Activated B cell treated with CpG ODN at 0.5 μM for 24 hours (primary cell): Measurements from ENCODE around the gene SPX. TPM values are rescaled to one million over a fixed set of nuclear protein-coding genes. Genes with fewer than 3 reads are reported as not detected.

Experiments used
- ATAC-seq: fragments of 200-7000 bp; cut with Tn5 transposase; one replicate; pipeline ENCODE4 v1.10.0; 2021; ENCODE audit warnings: low read depth, mild to moderate bottlenecking, moderate library complexity
- CTCF ChIA-PET: fragments of 350-600 bp; sonication (Branson Sonifier 250); formaldehyde crosslinking; loops from one replicate; lab custom pipeline; 2021; ENCODE audit warnings: antibody characterized with exemption; lab: Charles Lee
- POLR2A ChIA-PET: fragments of 350-600 bp; sonication (Branson Sonifier 250); formaldehyde crosslinking; loops from one replicate; lab custom pipeline; 2021; ENCODE audit warnings: antibody characterized with exemption; lab: Charles Lee
- DNase-seq: peaks from one replicate; pipeline ENCODE4 v3.0.0; 2022
- H3K27ac Mint-ChIP-seq: one replicate; pipeline ENCODE4 v1.8.0; 2020; ENCODE audit warnings: mixed read lengths
- H3K27me3 Mint-ChIP-seq: one replicate; pipeline ENCODE4 v1.8.0; 2021; ENCODE audit warnings: mixed read lengths
- H3K36me3 Mint-ChIP-seq: one replicate; pipeline ENCODE4 v1.8.0; 2021; ENCODE audit warnings: low read depth, mixed read lengths
- H3K4me1 Mint-ChIP-seq: one replicate; pipeline ENCODE4 v1.8.0; 2021; ENCODE audit warnings: mixed read lengths
- H3K4me3 Mint-ChIP-seq: one replicate; pipeline ENCODE4 v1.8.0; 2020; ENCODE audit warnings: mild to moderate bottlenecking, mixed read lengths
- H3K9me3 Mint-ChIP-seq: one replicate; pipeline ENCODE4 v1.8.0; 2020; ENCODE audit warnings: mixed read lengths
- intact Hi-C: fragments of 100-400 bp; cut with micrococcal nuclease; formaldehyde crosslinking; loops from one replicate; pipeline ENCODE4 v1.15.1; 2024
- total RNA-seq: library from RNA; stranded (reverse); gene quantifications from 2 replicates; pipeline ENCODE4 v1.2.3, GENCODE V29; 2022
- TF ChIP-seq, protein P1 (sequence below): fragments of 200-600 bp; IDR thresholded peaks from one replicate; pipeline ENCODE4 v1.8.0; 2022; ENCODE audit warnings: antibody characterized with exemption, mild to moderate bottlenecking

Gene SPX
- total RNA-seq, 1 donor from 2014 or later, result 0.18 TPM

DNA sequence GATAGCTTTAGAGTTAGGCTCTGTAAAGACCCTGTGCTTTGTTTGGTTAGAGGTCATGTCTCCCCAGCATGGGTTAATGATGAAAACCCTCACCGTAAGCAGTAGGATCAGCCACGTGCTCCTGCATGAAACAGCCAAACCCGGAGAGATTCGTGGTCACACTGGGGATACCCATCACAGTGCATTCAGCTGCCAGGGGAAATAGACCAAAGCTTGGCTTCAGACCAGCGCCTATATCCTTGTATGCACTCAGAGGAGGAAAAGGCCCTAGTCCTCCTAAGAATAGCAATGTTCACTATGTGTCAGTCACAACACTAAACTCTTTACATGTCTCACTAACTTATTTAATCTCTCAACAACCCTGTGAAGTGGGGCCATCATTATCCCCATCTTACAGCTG is 16.3 kb downstream of the SPX start:
- Mint-ChIP-seq H3K4me3 (no peak overlapping the region), H3K27ac (no peak overlapping the region), H3K4me1 (no peaks in the 10 kb centered on the region), H3K27me3 (peaks cover 10% of the 10 kb centered on the region), H3K36me3 (no peaks in the 10 kb centered on the region), H3K9me3 (no peaks in the 10 kb centered on the region)
- TF ChIP-seq, protein P1, sequence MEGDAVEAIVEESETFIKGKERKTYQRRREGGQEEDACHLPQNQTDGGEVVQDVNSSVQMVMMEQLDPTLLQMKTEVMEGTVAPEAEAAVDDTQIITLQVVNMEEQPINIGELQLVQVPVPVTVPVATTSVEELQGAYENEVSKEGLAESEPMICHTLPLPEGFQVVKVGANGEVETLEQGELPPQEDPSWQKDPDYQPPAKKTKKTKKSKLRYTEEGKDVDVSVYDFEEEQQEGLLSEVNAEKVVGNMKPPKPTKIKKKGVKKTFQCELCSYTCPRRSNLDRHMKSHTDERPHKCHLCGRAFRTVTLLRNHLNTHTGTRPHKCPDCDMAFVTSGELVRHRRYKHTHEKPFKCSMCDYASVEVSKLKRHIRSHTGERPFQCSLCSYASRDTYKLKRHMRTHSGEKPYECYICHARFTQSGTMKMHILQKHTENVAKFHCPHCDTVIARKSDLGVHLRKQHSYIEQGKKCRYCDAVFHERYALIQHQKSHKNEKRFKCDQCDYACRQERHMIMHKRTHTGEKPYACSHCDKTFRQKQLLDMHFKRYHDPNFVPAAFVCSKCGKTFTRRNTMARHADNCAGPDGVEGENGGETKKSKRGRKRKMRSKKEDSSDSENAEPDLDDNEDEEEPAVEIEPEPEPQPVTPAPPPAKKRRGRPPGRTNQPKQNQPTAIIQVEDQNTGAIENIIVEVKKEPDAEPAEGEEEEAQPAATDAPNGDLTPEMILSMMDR, result no peak
- ChIA-PET POLR2A (no interaction called here), CTCF (no interaction called here)
- no peak for DNase-seq
- intact Hi-C loops, result no loop called here
- ATAC-seq, result no peak

DNA sequence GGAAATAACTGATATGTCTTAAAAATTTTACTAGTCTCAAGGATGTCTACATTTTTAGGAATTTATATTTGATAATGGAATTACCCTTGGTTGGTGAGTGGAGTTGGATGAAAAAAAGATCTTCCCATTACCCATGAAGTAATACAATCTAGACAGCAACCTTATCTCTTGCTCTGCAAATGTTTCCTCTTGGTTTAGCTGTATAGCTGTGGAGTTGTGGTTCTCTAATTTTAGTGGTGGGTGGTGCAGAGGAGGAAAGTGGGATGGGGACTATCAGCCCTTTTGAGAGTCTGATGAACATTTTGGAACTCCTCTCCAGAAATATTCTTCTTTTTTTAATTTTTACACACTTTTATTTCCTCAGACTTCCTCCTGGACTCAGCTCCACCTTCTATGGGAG is 17.1 kb downstream of the SPX start:
- ATAC-seq (no peak), DNase-seq (no peak)
- H3K9me3 Mint-ChIP-seq, result no peaks in the 10 kb centered on the region
- H3K27me3 Mint-ChIP-seq, result peaks cover 8% of the 10 kb centered on the region
- intact Hi-C loops, result no loop called here
- H3K36me3 Mint-ChIP-seq, result no peaks in the 10 kb centered on the region
- H3K27ac Mint-ChIP-seq, result no peak overlapping the region
- ChIA-PET POLR2A (no interaction called here), CTCF (no interaction called here)
- no peak overlapping the region for H3K4me3 Mint-ChIP-seq
- TF ChIP-seq, protein P1, result no peak
- no peaks in the 10 kb centered on the region for H3K4me1 Mint-ChIP-seq

DNA sequence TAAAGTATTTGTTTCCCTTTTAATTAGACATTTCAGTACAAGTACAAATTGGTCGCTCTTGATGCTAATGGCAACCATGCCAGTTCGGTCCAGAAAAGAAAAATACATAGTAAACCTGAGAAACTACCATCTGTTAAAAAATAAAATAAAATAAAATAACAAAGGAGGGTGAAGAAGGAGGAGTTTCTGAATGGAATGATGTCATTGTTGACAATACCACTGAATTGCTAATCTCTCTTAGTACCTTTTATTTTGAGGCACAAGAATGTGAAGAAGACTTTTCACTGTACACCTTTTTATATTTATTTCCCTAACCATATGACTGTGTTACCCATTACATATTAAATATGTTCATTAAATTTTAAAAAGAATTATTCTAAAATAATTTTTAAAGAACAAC is 19.5 kb downstream of the SPX start:
- DNase-seq, result no peak
- peaks cover 8% of the 10 kb centered on the region for H3K27me3 Mint-ChIP-seq
- no peaks in the 10 kb centered on the region for H3K4me1 Mint-ChIP-seq
- H3K4me3 Mint-ChIP-seq, result no peak overlapping the region
- no peak overlapping the region for H3K27ac Mint-ChIP-seq
- ChIA-PET CTCF (no interaction called here), POLR2A (no interaction called here)
- no peaks in the 10 kb centered on the region for H3K36me3 Mint-ChIP-seq
- no peak for ATAC-seq
- no peaks in the 10 kb centered on the region for H3K9me3 Mint-ChIP-seq
- intact Hi-C loops, result no loop called here
- TF ChIP-seq, protein P1, result no peak

DNA sequence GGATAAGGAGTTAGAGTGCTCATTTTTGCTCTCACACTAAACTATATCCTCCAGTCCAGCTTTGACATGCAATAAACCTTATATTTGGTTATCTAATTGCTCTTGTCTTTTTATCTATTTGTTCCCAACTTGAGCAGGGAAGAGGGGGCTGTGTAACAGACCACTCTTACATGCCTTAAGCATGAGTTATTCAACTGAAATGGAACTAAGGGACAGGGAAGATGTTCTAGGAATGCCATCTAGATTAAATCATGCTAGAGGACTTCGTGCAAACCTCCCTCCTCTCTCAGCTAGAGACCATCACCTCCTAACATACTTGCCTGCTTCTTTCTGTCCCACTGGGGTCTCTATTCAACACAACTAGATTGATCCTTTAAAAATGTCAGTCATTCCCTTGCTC is 20.6 kb downstream of the SPX start:
- ChIA-PET POLR2A (no interaction called here), CTCF (no interaction called here)
- DNase-seq, result no peak
- TF ChIP-seq, protein P1, result no peak
- no peaks in the 10 kb centered on the region for H3K36me3 Mint-ChIP-seq
- peaks cover 10% of the 10 kb centered on the region for H3K27me3 Mint-ChIP-seq
- H3K4me1 Mint-ChIP-seq, result no peaks in the 10 kb centered on the region
- ATAC-seq, result no peak
- no peaks in the 10 kb centered on the region for H3K9me3 Mint-ChIP-seq
- intact Hi-C loops, result no loop called here
- H3K27ac Mint-ChIP-seq, result no peak overlapping the region
- H3K4me3 Mint-ChIP-seq, result no peak overlapping the region

DNA sequence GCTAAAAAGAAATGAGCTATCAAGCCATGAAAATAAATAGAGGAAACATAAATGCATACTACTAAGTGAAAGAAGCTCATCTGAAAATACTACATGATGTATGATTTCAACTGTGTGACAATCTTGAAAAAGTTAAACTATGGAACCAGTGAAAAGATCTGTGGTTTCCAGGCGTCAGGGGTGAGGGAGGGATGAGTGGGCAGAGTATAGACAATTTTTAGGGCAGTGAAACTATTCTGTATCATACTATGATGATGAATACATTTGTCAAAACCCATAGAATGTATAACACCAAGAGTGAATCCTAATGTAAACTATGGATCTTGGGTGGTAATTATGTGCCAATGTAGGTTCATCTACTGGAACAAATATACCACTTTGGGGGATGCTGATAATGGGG is 21.3 kb downstream of the SPX start:
- TF ChIP-seq, protein P1, result no peak
- Mint-ChIP-seq H3K36me3 (no peaks in the 10 kb centered on the region), H3K9me3 (no peaks in the 10 kb centered on the region), H3K4me1 (no peaks in the 10 kb centered on the region), H3K27ac (no peak overlapping the region), H3K4me3 (no peak overlapping the region), H3K27me3 (peaks cover 10% of the 10 kb centered on the region)
- no peak for DNase-seq
- ATAC-seq, result no peak
- CTCF ChIA-PET, result no interaction called here
- intact Hi-C loops, result no loop called here
- POLR2A ChIA-PET, result no interaction called here
